Neuron (in vitro differentiated cells): ENCODE results near the gene ST7.
"Not testable (repeated sequence)": the region's sequence is repeated elsewhere in the genome, so short reads cannot be mapped to it uniquely, and the experiment has no call there.

Experiments used
- H2AFZ ChIP-seq: one replicate; pipeline ENCODE4 v1.6.1; 2013; ENCODE audit warnings: low read depth, mild to moderate bottlenecking, inconsistent platforms, low read length, moderate library complexity
- H3K27me3 ChIP-seq: one replicate; pipeline ENCODE4 v1.6.1; 2013; ENCODE audit warnings: low read length; ENCODE audit not compliant: insufficient read depth
- H3K36me3 ChIP-seq: one replicate; pipeline ENCODE4 v1.6.1; 2013; ENCODE audit warnings: low read length; ENCODE audit not compliant: insufficient read depth
- H3K4me1 ChIP-seq: one replicate; pipeline ENCODE4 v1.6.1; 2013; ENCODE audit warnings: low read length; ENCODE audit not compliant: insufficient read depth
- H3K4me3 ChIP-seq: 2 replicates; pipeline ENCODE4 v1.5.1; 2013; ENCODE audit warnings: mild to moderate bottlenecking, low read length, moderate library complexity
- H3K9me3 ChIP-seq: one replicate; pipeline ENCODE4 v1.6.1; 2013; ENCODE audit warnings: low read length

ST7 gene

GRCh38 chr7:117231047-117231359 is 277.7 kb downstream of the ST7 start:
- Histone ChIP-seq H3K4me3 (no peak overlapping the region), H2AFZ (no peak overlapping the region), H3K36me3 (peaks cover 14% of the 10 kb centered on the region), H3K27me3 (no peaks in the 10 kb centered on the region), H3K9me3 (no peaks in the 10 kb centered on the region), H3K4me1 (peaks cover 3% of the 10 kb centered on the region)

GRCh38 chr7:117237646-117238045 is 284.3 kb downstream of the ST7 start:
- H3K4me3 ChIP-seq: no peak overlapping the region
- no peak overlapping the region for H2AFZ ChIP-seq
- H3K4me1 ChIP-seq: no peaks in the 10 kb centered on the region
- no peaks in the 10 kb centered on the region for H3K36me3 ChIP-seq
- H3K9me3 ChIP-seq: no peaks in the 10 kb centered on the region
- H3K27me3 ChIP-seq: no peaks in the 10 kb centered on the region

- no peak overlapping the region for H2AFZ ChIP-seq
- H3K27me3 ChIP-seq: no peaks in the 10 kb centered on the region
- H3K36me3 ChIP-seq: no peaks in the 10 kb centered on the region
- H3K4me3 ChIP-seq: no peak overlapping the region
- H3K4me1 ChIP-seq: no peaks in the 10 kb centered on the region
- no peaks in the 10 kb centered on the region for H3K9me3 ChIP-seq
Measured at GRCh38 chr7:117238472-117238871, 285.2 kb downstream of the ST7 start.

DNA sequence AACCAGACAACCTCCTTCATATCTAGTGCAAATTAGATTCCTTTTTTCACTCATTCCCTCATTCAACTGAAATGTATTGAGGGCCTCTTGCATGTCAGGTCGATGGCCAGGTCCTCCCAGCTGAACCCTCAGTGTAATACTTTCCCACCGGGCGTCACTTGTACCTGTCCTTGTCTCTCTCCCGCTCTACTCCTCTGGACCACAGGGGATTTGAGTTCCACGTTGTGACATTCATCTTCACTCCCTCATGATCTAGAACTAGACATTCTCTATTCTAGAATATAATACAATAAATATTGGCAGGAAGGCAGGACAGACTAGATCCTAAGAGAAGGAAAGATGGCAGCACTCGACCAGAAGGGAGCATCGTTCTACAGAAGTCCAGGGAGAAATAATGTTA is 285.6 kb downstream of the ST7 start:
- no peaks in the 10 kb centered on the region for H3K36me3 ChIP-seq
- H3K27me3 ChIP-seq: no peaks in the 10 kb centered on the region
- no peak overlapping the region for H2AFZ ChIP-seq
- no peaks in the 10 kb centered on the region for H3K4me1 ChIP-seq
- H3K9me3 ChIP-seq: no peaks in the 10 kb centered on the region
- H3K4me3 ChIP-seq: no peak overlapping the region

DNA sequence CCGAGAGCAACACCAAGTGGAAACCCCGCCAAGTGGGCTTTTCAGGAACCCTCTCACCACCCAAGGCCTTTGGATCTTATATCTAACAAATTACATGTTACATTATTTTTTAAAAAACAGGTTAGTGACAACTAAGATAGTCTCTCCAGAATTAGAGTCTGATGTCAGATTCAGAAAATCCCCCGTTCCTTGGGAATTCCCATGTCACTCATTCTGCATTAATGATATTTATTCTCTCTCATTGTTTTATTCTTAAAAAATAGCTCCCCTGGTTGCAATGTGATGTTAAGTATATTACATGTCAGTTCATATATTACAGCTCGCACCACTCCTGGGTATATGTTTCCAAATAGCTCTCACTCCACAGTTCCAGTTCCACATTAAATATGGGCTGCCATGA is 287.8 kb downstream of the ST7 start:
- H2AFZ ChIP-seq: no peak overlapping the region
- H3K4me3 ChIP-seq: no peak overlapping the region
- H3K27me3 ChIP-seq: no peaks in the 10 kb centered on the region
- no peaks in the 10 kb centered on the region for H3K4me1 ChIP-seq
- no peaks in the 10 kb centered on the region for H3K9me3 ChIP-seq
- no peaks in the 10 kb centered on the region for H3K36me3 ChIP-seq

- no peaks in the 10 kb centered on the region for H3K36me3 ChIP-seq
- no peak overlapping the region for H3K4me3 ChIP-seq
- peaks cover 6% of the 10 kb centered on the region for H3K4me1 ChIP-seq
Measured at GRCh38 chr7:117243390-117243789, 290.1 kb downstream of the ST7 start.

GRCh38 chr7:117245703-117246102 is 292.4 kb downstream of the ST7 start:
- H3K27me3 ChIP-seq, H3K4me3 ChIP-seq, H3K36me3 ChIP-seq, H3K4me1 ChIP-seq, H2AFZ ChIP-seq, H3K9me3 ChIP-seq: not testable (repeated sequence)

More at GRCh38 chr7:117243390-117243789, 290.1 kb downstream of the ST7 start:
- no peaks in the 10 kb centered on the region for H3K27me3 ChIP-seq
- no peaks in the 10 kb centered on the region for H3K9me3 ChIP-seq
- H2AFZ ChIP-seq: no peak overlapping the region

DNA sequence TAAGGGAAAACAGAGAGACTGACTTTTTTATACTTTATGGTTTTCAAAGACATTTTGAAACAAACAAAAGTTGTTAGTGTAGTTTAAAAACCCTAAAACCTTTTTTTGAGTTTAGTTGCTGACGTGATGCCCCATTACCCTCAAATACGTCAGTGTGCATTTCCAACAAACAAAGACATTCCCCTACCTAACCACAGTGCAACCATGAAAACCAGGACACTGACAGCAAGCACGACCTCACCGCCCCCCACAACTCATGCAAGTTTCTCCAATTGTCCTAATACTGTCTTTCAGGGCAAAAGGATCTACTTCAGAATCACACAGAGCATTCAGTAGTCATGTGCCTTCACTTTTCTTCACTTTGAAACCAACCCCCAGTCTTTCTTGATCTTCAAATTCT is 294.5 kb downstream of the ST7 start:
- Histone ChIP-seq H3K9me3 (no peaks in the 10 kb centered on the region), H3K27me3 (no peaks in the 10 kb centered on the region), H3K36me3 (no peaks in the 10 kb centered on the region), H2AFZ (no peak overlapping the region), H3K4me1 (peaks cover 6% of the 10 kb centered on the region), H3K4me3 (no peak overlapping the region)

DNA sequence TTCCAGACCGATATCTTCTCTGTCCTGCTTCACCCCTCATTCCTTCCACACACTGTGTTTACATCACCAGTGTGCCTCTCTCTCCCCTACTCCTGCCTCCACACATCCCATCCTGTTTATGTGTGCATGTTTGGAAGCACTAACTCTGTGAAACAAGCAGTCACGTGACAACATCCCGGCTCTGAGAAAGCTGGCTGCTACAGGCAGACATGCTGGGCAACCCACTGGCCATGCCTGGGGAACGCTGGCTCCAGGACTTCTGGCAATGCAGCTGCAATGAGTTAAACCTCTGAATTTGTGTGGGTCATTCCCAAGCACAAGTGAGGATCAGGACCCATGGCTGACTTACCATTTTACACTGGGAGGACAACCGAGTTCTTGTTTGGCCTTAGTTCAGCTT is 295.5 kb downstream of the ST7 start:
- Histone ChIP-seq H2AFZ (no peak overlapping the region), H3K27me3 (no peaks in the 10 kb centered on the region), H3K4me1 (peaks cover 6% of the 10 kb centered on the region)

GRCh38 chr7:117249696-117250095 is 296.4 kb downstream of the ST7 start:
- Histone ChIP-seq H3K27me3 (no peaks in the 10 kb centered on the region), H3K4me3 (no peak overlapping the region), H3K36me3 (no peaks in the 10 kb centered on the region), H3K9me3 (no peaks in the 10 kb centered on the region), H3K4me1 (peaks cover 6% of the 10 kb centered on the region), H2AFZ (no peak overlapping the region)

More for the DNA sequence above, 295.5 kb downstream of the ST7 start:
- no peaks in the 10 kb centered on the region for H3K9me3 ChIP-seq
- no peak overlapping the region for H3K4me3 ChIP-seq
- no peaks in the 10 kb centered on the region for H3K36me3 ChIP-seq

GRCh38 chr7:117250245-117250644 is 296.9 kb downstream of the ST7 start:
- Histone ChIP-seq H2AFZ (no peak overlapping the region), H3K4me3 (no peak overlapping the region), H3K9me3 (no peaks in the 10 kb centered on the region), H3K4me1 (peaks cover 6% of the 10 kb centered on the region), H3K36me3 (no peaks in the 10 kb centered on the region), H3K27me3 (no peaks in the 10 kb centered on the region)

DNA sequence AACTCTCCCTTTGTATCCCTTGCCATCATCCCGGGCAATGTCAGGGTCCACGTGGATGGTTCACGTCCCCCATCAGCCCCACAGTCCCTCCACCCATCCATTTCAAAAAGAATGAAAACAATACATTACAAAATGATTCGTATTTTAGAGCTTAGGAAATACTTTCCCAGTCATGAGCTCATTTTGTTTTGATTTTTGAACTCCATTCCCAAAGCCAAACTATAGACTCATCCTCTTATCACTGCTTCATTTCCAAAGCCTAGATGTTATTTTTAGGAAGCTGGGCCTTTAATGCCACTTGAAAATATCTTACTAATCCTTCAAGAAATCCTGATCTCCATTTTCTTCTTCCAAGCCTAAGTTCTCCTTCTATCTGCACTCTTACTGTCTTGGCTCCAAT is 297.5 kb downstream of the ST7 start:
- no peak overlapping the region for H3K4me3 ChIP-seq
- H3K27me3 ChIP-seq: no peaks in the 10 kb centered on the region
- H2AFZ ChIP-seq: no peak overlapping the region
- no peaks in the 10 kb centered on the region for H3K9me3 ChIP-seq
- H3K36me3 ChIP-seq: no peaks in the 10 kb centered on the region
- H3K4me1 ChIP-seq: peaks cover 6% of the 10 kb centered on the region

GRCh38 chr7:117251687-117252086 is 298.4 kb downstream of the ST7 start:
- Histone ChIP-seq H3K4me3 (no peak overlapping the region), H3K27me3 (no peaks in the 10 kb centered on the region), H3K9me3 (no peaks in the 10 kb centered on the region), H3K4me1 (peaks cover 6% of the 10 kb centered on the region), H2AFZ (no peak overlapping the region), H3K36me3 (no peaks in the 10 kb centered on the region)

GRCh38 chr7:117259615-117260014 is 306.3 kb downstream of the ST7 start:
- Histone ChIP-seq H3K4me3 (no peak overlapping the region), H3K27me3 (no peaks in the 10 kb centered on the region), H2AFZ (no peak overlapping the region), H3K36me3 (no peaks in the 10 kb centered on the region), H3K4me1 (no peaks in the 10 kb centered on the region), H3K9me3 (no peaks in the 10 kb centered on the region)
